SJSA1 (cell line): ENCODE results near the gene SMYD1. TPM values are rescaled to one million over a fixed set of nuclear protein-coding genes. Genes with fewer than 3 reads are reported as not detected.

ENCODE experiments used
- DNase-seq, 2 experiments: peaks; one replicate each; pipeline ENCODE4 v3.0.0-alpha.2; 2015 to 2020; ENCODE audit warnings: low spot score in 2 of 2, low read depth in 1 of 2
- H3K27ac ChIP-seq: fragments of 250-450 bp; sonication (Bioruptor Pico); 2 replicates; pipeline ENCODE4 v1.5.1; 2020; ENCODE audit warnings: mild to moderate bottlenecking, moderate library complexity
- H3K27me3 ChIP-seq: fragments of 250-450 bp; sonication (Bioruptor Pico); replicated peaks from 2 replicates; pipeline ENCODE4 v1.5.1; 2020; ENCODE audit warnings: mild to moderate bottlenecking, moderate library complexity
- H3K36me3 ChIP-seq: fragments of 250-450 bp; sonication (Bioruptor Pico); 2 replicates; pipeline ENCODE4 v1.5.1; 2020; ENCODE audit warnings: mild to moderate bottlenecking
- H3K4me1 ChIP-seq: fragments of 250-450 bp; sonication (Bioruptor Pico); replicated peaks from 2 replicates; pipeline ENCODE4 v1.6.1; 2021; ENCODE audit warnings: mild to moderate bottlenecking
- H3K4me3 ChIP-seq: fragments of 250-450 bp; sonication (Bioruptor Pico); 2 replicates; pipeline ENCODE4 v1.5.1; 2020; ENCODE audit warnings: mild to moderate bottlenecking
- H3K9me3 ChIP-seq: fragments of 250-450 bp; sonication (Bioruptor Pico); replicated peaks from 2 replicates; pipeline ENCODE4 v1.5.1; 2020; ENCODE audit warnings: mild to moderate bottlenecking
- total RNA-seq: library from RNA; depleted of rRNA; stranded (reverse); fragments of >200 nt; shearing (Covaris generic); gene quantifications from 2 replicates; pipeline ENCODE4 v1.2.3, GENCODE V29; 2014

The SMYD1 gene
- total RNA-seq, 1 experiment from 2014 or later, result not detected

DNA sequence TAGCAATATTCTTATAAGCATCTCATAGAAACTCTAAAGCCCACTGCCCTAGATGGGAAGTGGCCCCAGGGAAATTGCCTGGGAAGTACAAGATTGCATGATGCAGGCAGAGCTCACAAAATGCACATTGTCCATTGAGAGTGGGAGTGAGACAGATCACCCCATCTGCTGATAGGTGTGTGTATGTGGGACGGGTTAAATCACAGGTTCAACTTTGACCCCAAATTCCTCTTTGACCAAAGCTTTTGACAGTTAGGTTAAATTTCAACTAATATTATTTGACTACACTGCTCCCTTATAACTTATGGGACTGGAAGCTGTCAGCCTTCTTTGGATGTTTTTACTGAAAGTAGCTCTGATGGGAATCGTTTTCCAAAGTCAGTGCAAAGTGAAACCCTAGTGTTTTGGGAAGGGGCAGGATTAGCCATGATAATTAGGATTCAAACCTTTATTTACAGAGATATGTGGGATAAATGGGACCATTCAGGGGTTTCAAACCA is 71.6 kb downstream of the SMYD1 start:
- H3K4me1 ChIP-seq, result no peaks in the 10 kb centered on the region
- H3K27me3 ChIP-seq, result peaks cover 16% of the 10 kb centered on the region; the same call in 1 of the 2 replicates
- no peaks in the 10 kb centered on the region for H3K9me3 ChIP-seq
- no peak for DNase-seq
- H3K36me3 ChIP-seq, result no peaks in the 10 kb centered on the region
- H3K27ac ChIP-seq, result no peak overlapping the region
- H3K4me3 ChIP-seq, result no peak overlapping the region

- Histone ChIP-seq H3K4me3 (no peak overlapping the region), H3K27ac (no peak overlapping the region), H3K9me3 (no peaks in the 10 kb centered on the region), H3K36me3 (no peaks in the 10 kb centered on the region), H3K27me3 (peaks cover 16% of the 10 kb centered on the region; the same call in 1 of the 2 replicates), H3K4me1 (no peaks in the 10 kb centered on the region)
- DNase-seq, result no peak
These were observed 72.2 kb downstream of the SMYD1 start for GRCh38 chr2:88139804-88140203.

- H3K36me3 ChIP-seq, result no peaks in the 10 kb centered on the region
- no peaks in the 10 kb centered on the region for H3K9me3 ChIP-seq
- peaks cover 12% of the 10 kb centered on the region; the same call in 1 of the 2 replicates for H3K27me3 ChIP-seq
- no peak overlapping the region for H3K27ac ChIP-seq
- H3K4me1 ChIP-seq, result no peaks in the 10 kb centered on the region
- no peak for DNase-seq
- H3K4me3 ChIP-seq, result no peak overlapping the region
These were observed 74.3 kb downstream of the SMYD1 start for GRCh38 chr2:88141952-88142351.

DNA sequence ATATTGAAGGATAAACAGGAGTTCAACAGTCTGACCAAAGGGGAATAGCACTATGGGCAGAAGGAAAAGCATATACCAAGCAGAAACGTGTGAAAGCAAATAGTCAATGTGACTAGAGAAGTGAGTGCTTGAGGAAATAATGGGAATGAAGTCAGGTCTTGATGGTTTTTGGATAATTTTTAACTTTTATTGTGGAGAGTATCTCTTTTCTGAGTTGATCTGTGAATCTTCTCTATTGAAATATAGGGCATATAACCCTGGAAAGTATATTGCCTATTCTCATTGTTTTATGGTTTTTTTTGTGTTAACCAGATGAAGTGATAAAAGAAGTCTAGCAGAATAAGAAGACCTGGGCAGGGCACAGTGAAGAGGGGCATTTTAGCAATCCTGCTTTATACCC is 76.6 kb downstream of the SMYD1 start:
- peaks cover 8% of the 10 kb centered on the region; the same call in 1 of the 2 replicates for H3K27me3 ChIP-seq

GRCh38 chr2:88144914-88145497 is 77.4 kb downstream of the SMYD1 start:
- Histone ChIP-seq H3K9me3 (no peaks in the 10 kb centered on the region), H3K4me3 (no peak overlapping the region), H3K27me3 (peaks cover 6% of the 10 kb centered on the region; the same call in 1 of the 2 replicates), H3K27ac (no peak overlapping the region), H3K4me1 (no peaks in the 10 kb centered on the region), H3K36me3 (no peaks in the 10 kb centered on the region)
- no peak for DNase-seq

More for the DNA sequence above, 76.6 kb downstream of the SMYD1 start:
- H3K4me3 ChIP-seq, result no peak overlapping the region
- DNase-seq, result no peak
- no peaks in the 10 kb centered on the region for H3K36me3 ChIP-seq
- H3K9me3 ChIP-seq, result no peaks in the 10 kb centered on the region
- H3K4me1 ChIP-seq, result no peaks in the 10 kb centered on the region
- no peak overlapping the region for H3K27ac ChIP-seq

DNA sequence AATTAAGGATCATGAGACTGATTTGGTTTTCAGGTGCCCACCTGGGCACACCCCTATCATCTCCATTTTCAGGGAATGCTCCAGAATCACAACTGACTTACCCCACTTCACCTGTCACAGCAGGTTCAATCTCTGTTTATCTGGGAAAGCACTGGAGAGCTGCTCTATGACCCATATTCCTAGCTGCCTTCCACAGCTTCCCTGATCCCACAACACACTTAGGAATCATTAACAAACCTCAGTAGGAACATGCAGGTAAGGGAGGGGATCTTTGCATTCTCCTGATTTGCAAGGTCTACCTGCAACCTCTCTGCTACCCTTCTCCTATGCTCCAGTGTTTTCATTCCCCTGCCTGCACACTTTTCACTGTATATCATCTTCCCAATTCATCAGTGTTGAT is 79.0 kb downstream of the SMYD1 start:
- no peaks in the 10 kb centered on the region for H3K36me3 ChIP-seq
- H3K4me1 ChIP-seq, result no peaks in the 10 kb centered on the region
- no peak overlapping the region for H3K27ac ChIP-seq
- peaks cover 4% of the 10 kb centered on the region; the same call in 1 of the 2 replicates for H3K27me3 ChIP-seq
- no peak for DNase-seq
- no peaks in the 10 kb centered on the region for H3K9me3 ChIP-seq
- H3K4me3 ChIP-seq, result no peak overlapping the region

DNA sequence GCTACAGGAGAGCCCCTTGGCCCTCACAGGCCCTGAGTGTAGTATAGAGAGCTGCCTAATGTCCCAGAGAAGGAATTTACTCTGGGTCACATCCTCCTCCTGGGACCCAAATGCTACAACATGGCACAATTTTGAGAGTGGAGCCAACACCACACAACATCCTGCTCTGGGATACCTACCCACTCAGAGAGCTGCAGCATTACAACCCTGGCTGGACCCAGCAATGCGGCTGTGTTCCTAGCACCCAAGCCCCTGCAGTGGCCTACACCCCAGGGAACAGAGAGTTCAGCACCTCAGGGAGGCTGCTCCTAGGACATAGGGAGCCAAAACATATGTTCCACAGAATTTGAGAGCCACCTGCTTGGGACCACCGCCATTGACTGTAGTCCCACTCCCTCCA is 79.5 kb downstream of the SMYD1 start:
- H3K36me3 ChIP-seq, result no peaks in the 10 kb centered on the region
- no peaks in the 10 kb centered on the region for H3K27me3 ChIP-seq

GRCh38 chr2:88148929-88149438 is 81.4 kb downstream of the SMYD1 start:
- no peaks in the 10 kb centered on the region for H3K27me3 ChIP-seq
- H3K36me3 ChIP-seq, result no peaks in the 10 kb centered on the region
- H3K9me3 ChIP-seq, result no peaks in the 10 kb centered on the region
- no peak overlapping the region for H3K27ac ChIP-seq
- H3K4me3 ChIP-seq, result no peak overlapping the region
- H3K4me1 ChIP-seq, result no peaks in the 10 kb centered on the region
- DNase-seq, result no peak

More for the DNA sequence above, 79.5 kb downstream of the SMYD1 start:
- no peaks in the 10 kb centered on the region for H3K4me1 ChIP-seq
- H3K4me3 ChIP-seq, result no peak overlapping the region
- no peaks in the 10 kb centered on the region for H3K9me3 ChIP-seq
- no peak overlapping the region for H3K27ac ChIP-seq
- no peak for DNase-seq

DNA sequence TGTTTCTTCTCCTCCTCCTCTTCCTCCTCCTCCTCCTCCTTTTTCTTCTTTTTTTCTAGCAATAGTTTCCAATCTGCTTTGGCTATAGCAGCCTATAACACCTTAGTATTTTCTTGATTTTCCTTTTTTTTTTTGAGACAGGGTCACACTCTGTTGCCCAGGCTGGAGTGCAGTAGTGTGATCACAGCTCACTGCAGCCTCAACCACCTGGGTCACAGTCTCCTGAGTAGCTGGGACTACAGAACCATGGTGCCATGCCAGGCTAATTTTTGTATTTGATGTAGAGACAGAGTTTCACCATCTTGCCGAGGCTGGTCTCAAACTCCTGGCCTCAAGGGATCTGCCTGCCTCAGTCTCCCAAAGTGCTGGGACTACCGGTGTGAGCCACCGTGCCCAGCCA is 91.9 kb downstream of the SMYD1 start:
- Histone ChIP-seq H3K4me1 (no peaks in the 10 kb centered on the region), H3K27me3 (no peaks in the 10 kb centered on the region; the same call in 1 of the 2 replicates), H3K4me3 (no peak overlapping the region), H3K27ac (no peak overlapping the region), H3K36me3 (no peaks in the 10 kb centered on the region), H3K9me3 (no peaks in the 10 kb centered on the region)
- no peak for DNase-seq

- Histone ChIP-seq H3K36me3 (no peaks in the 10 kb centered on the region), H3K27ac (no peak overlapping the region), H3K4me3 (no peak overlapping the region), H3K27me3 (no peaks in the 10 kb centered on the region), H3K4me1 (no peaks in the 10 kb centered on the region), H3K9me3 (no peaks in the 10 kb centered on the region)
- peak in 1 of 2 experiments; percentile 30 for DNase-seq
These were observed 92.4 kb downstream of the SMYD1 start for GRCh38 chr2:88159955-88160415.

GRCh38 chr2:88160517-88160916 is 92.9 kb downstream of the SMYD1 start:
- Histone ChIP-seq H3K27me3 (no peaks in the 10 kb centered on the region), H3K27ac (no peak overlapping the region), H3K9me3 (no peaks in the 10 kb centered on the region), H3K4me1 (no peaks in the 10 kb centered on the region), H3K36me3 (no peaks in the 10 kb centered on the region), H3K4me3 (no peak overlapping the region)
- DNase-seq, result no peak

- H3K4me3 ChIP-seq, result no peak overlapping the region
- H3K36me3 ChIP-seq, result no peaks in the 10 kb centered on the region
- no peaks in the 10 kb centered on the region for H3K4me1 ChIP-seq
- no peaks in the 10 kb centered on the region for H3K27me3 ChIP-seq
- H3K27ac ChIP-seq, result no peak overlapping the region
- no peak for DNase-seq
- H3K9me3 ChIP-seq, result no peaks in the 10 kb centered on the region
These were observed 94.0 kb downstream of the SMYD1 start for GRCh38 chr2:88161446-88162244.
